WTC11 (cell line): ENCODE data around the gene AGPAT3. TPM values are rescaled to one million over a fixed set of nuclear protein-coding genes. Genes with fewer than 3 reads are reported as not detected.
A peak's percentile ranks its signal among the peaks of the same experiment; 100 is the strongest.

ENCODE experiments used
- ATAC-seq: fragments of 200-7000 bp; cut with Tn5 transposase; 2 replicates; pipeline ENCODE4 v1.10.0; 2021; ENCODE audit warnings: mild to moderate bottlenecking, moderate library complexity
- Bru-seq: library from RNA; stranded (reverse); fragments of 400-500 nt; gene quantifications from one replicate; lab custom pipeline; 2021; lab: Mats Ljungman, UMichigan
- CTCF ChIA-PET: fragments of 300-600 bp; sonication (Branson Sonifier 250); formaldehyde crosslinking; loops from one replicate; lab custom pipeline; 2021; ENCODE audit warnings: antibody characterized with exemption; lab: Charles Lee
- POLR2A ChIA-PET: fragments of 350-600 bp; sonication (Branson Sonifier 250); formaldehyde crosslinking; loops from one replicate; lab custom pipeline; 2021; ENCODE audit warnings: antibody characterized with exemption; lab: Charles Lee
- DNase-seq: peaks from one replicate; pipeline ENCODE4 v3.0.0; 2021; ENCODE audit warnings: low spot score
- H3K27ac Mint-ChIP-seq: 2 replicates; pipeline ENCODE4 v1.8.0; 2021; ENCODE audit warnings: mixed read lengths
- H3K27me3 Mint-ChIP-seq: 2 replicates; pipeline ENCODE4 v1.8.0; 2021; ENCODE audit warnings: low read depth, mild to moderate bottlenecking, moderate library complexity, mixed read lengths
- H3K36me3 Mint-ChIP-seq: 2 replicates; pipeline ENCODE4 v1.8.0; 2021; ENCODE audit warnings: mixed read lengths
- H3K4me1 Mint-ChIP-seq: 2 replicates; pipeline ENCODE4 v1.8.0; 2022; ENCODE audit warnings: mixed read lengths
- H3K4me3 Mint-ChIP-seq: 2 replicates; pipeline ENCODE4 v1.8.0; 2021; ENCODE audit warnings: mild to moderate bottlenecking, moderate library complexity, mixed read lengths
- H3K9me3 Mint-ChIP-seq: 2 replicates; pipeline ENCODE4 v1.8.0; 2021; ENCODE audit warnings: mixed read lengths
- FOXJ3 ChIP-seq: sonication (generic); formaldehyde crosslinking; IDR thresholded peaks from 2 replicates; pipeline ENCODE4 v1.9.0; 2021; ENCODE audit warnings: missing genetic modification reagents, mild to moderate bottlenecking, borderline replicate concordance
- FOXK1 ChIP-seq: sonication (generic); formaldehyde crosslinking; IDR thresholded peaks from 2 replicates; pipeline ENCODE4 v1.8.0; 2022; ENCODE audit warnings: mild to moderate bottlenecking, moderate library complexity, missing genetic modification reagents
- FOXP1 ChIP-seq: sonication (generic); formaldehyde crosslinking; IDR thresholded peaks from 2 replicates; pipeline ENCODE4 v1.8.0; 2022; ENCODE audit warnings: missing genetic modification reagents, mild to moderate bottlenecking, moderate library complexity, borderline replicate concordance
- GRHL2 ChIP-seq: fragments of 250-450 bp; sonication (Bioruptor Pico); IDR thresholded peaks from 2 replicates; pipeline ENCODE4 v1.8.0; 2022; ENCODE audit warnings: mild to moderate bottlenecking, moderate library complexity; ENCODE audit not compliant: insufficient replicate concordance, severe bottlenecking
- JAZF1 ChIP-seq: fragments of 250-450 bp; sonication (Bioruptor Pico); IDR thresholded peaks from 2 replicates; pipeline ENCODE4 v1.9.0; 2021; ENCODE audit warnings: moderate library complexity, mild to moderate bottlenecking, inconsistent platforms
- NFATC4 ChIP-seq: fragments of 250-450 bp; sonication (Bioruptor Pico); IDR thresholded peaks from 2 replicates; pipeline ENCODE4 v1.9.0; 2021; ENCODE audit warnings: mild to moderate bottlenecking
- NFE2L1 ChIP-seq: sonication (generic); formaldehyde crosslinking; IDR thresholded peaks from 2 replicates; pipeline ENCODE4 v1.8.1; 2023; ENCODE audit warnings: missing genetic modification reagents
- NFYB ChIP-seq: sonication (generic); formaldehyde crosslinking; conservative IDR thresholded peaks from 2 replicates; pipeline ENCODE4 v1.8.0; 2022; ENCODE audit warnings: low read depth, missing genetic modification reagents
- NR2C2 ChIP-seq: sonication (generic); formaldehyde crosslinking; IDR thresholded peaks from 2 replicates; pipeline ENCODE4 v1.8.0; 2022; ENCODE audit warnings: mild to moderate bottlenecking, missing genetic modification reagents
- PRRX2 ChIP-seq: fragments of 250-450 bp; sonication (Bioruptor Pico); IDR thresholded peaks from 2 replicates; pipeline ENCODE4 v1.8.0; 2021; ENCODE audit warnings: mild to moderate bottlenecking
- SMAD4 ChIP-seq: sonication (generic); formaldehyde crosslinking; IDR thresholded peaks from 2 replicates; pipeline ENCODE4 v1.8.0; 2022; ENCODE audit warnings: mild to moderate bottlenecking, missing genetic modification reagents
- STAT6 ChIP-seq: sonication (generic); formaldehyde crosslinking; conservative IDR thresholded peaks from 2 replicates; pipeline ENCODE4 v1.8.1; 2023; ENCODE audit warnings: mild to moderate bottlenecking, low read depth, missing genetic modification reagents, moderate library complexity
- TCF7 ChIP-seq: sonication (generic); formaldehyde crosslinking; IDR thresholded peaks from 2 replicates; pipeline ENCODE4 v1.8.0; 2022; ENCODE audit warnings: mild to moderate bottlenecking, low read depth, missing genetic modification reagents, moderate library complexity
- TEAD4 ChIP-seq: sonication (generic); formaldehyde crosslinking; IDR thresholded peaks from 2 replicates; pipeline ENCODE4 v1.8.0; 2022; ENCODE audit warnings: mild to moderate bottlenecking, missing genetic modification reagents
- TP53 ChIP-seq: sonication (generic); formaldehyde crosslinking; IDR thresholded peaks from 2 replicates; pipeline ENCODE4 v1.8.1; 2023; ENCODE audit warnings: mild to moderate bottlenecking, missing genetic modification reagents
- ZBTB21 ChIP-seq: sonication (generic); formaldehyde crosslinking; IDR thresholded peaks from 2 replicates; pipeline ENCODE4 v1.8.1; 2023; ENCODE audit warnings: mild to moderate bottlenecking, missing genetic modification reagents, borderline replicate concordance
- ZNF138 ChIP-seq: sonication (generic); formaldehyde crosslinking; conservative IDR thresholded peaks from 2 replicates; pipeline ENCODE4 v1.8.1; 2022; ENCODE audit warnings: mild to moderate bottlenecking, moderate library complexity, missing genetic modification reagents
- ZNF263 ChIP-seq: sonication (generic); formaldehyde crosslinking; IDR thresholded peaks from 2 replicates; pipeline ENCODE4 v1.8.1; 2022; ENCODE audit warnings: low read depth, mild to moderate bottlenecking, moderate library complexity, missing genetic modification reagents
- ZNF423 ChIP-seq: fragments of 250-450 bp; sonication (Bioruptor Pico); IDR thresholded peaks from 2 replicates; pipeline ENCODE4 v2.1.2; 2022; ENCODE audit warnings: mild to moderate bottlenecking, moderate library complexity
- ZNF671 ChIP-seq: fragments of 250-450 bp; sonication (Bioruptor Pico); IDR thresholded peaks from 2 replicates; pipeline ENCODE4 v1.8.0; 2021; ENCODE audit warnings: mild to moderate bottlenecking
- long read RNA-seq, 3 experiments: library from RNA in 1 of 3; library from capped mRNA in 1 of 3; library from polyadenylated mRNA in 1 of 3; unstranded in 2 of 3; stranded (forward) in 1 of 3; transcript quantifications; one replicate each; pipeline ENCODE4 v2.0.0, GENCODE V29; 2021
- total RNA-seq: library from RNA; stranded (reverse); gene quantifications from 3 replicates; pipeline ENCODE4 v1.2.3, GENCODE V29; 2021
- TF ChIP-seq, protein P1 (sequence below): fragments of 250-450 bp; sonication (Bioruptor Pico); IDR thresholded peaks from 2 replicates; pipeline ENCODE4 v1.8.0; 2021; ENCODE audit warnings: mild to moderate bottlenecking
- TF ChIP-seq, protein P2 (sequence below): sonication (generic); formaldehyde crosslinking; IDR thresholded peaks from 2 replicates; pipeline ENCODE4 v1.8.0; 2022; ENCODE audit warnings: mild to moderate bottlenecking, missing genetic modification reagents
- TF ChIP-seq, protein P3 (sequence below): sonication (generic); formaldehyde crosslinking; conservative IDR thresholded peaks from 2 replicates; pipeline ENCODE4 v1.8.1; 2022; ENCODE audit warnings: mild to moderate bottlenecking, missing genetic modification reagents
- TF ChIP-seq, protein P4 (sequence below): sonication (generic); formaldehyde crosslinking; IDR thresholded peaks from 2 replicates; pipeline ENCODE4 v1.8.0; 2022; ENCODE audit warnings: mild to moderate bottlenecking, missing genetic modification reagents

AGPAT3 gene, protein sequence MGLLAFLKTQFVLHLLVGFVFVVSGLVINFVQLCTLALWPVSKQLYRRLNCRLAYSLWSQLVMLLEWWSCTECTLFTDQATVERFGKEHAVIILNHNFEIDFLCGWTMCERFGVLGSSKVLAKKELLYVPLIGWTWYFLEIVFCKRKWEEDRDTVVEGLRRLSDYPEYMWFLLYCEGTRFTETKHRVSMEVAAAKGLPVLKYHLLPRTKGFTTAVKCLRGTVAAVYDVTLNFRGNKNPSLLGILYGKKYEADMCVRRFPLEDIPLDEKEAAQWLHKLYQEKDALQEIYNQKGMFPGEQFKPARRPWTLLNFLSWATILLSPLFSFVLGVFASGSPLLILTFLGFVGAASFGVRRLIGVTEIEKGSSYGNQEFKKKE
- total RNA-seq (5.6 to 9.7 TPM (median 9.4 TPM) in 3 replicates), Bru-seq, nascent RNA (percentile 33 among the genes with signal in this experiment)
- long read RNA-seq, experiment 1, full-length matches to known transcripts: 16 of 35 reads
- long read RNA-seq, experiment 1, partial matches to known transcripts: 6 of 35 reads
- long read RNA-seq, experiment 1, other reads (novel, unspliced or antisense): 13 of 35 reads
- long read RNA-seq, experiment 2, full-length matches to known transcripts: 2 of 10 reads
- long read RNA-seq, experiment 2, partial matches to known transcripts: 0 of 10 reads
- long read RNA-seq, experiment 2, other reads (novel, unspliced or antisense): 8 of 10 reads
- long read RNA-seq, experiment 3: 0 reads

DNA sequence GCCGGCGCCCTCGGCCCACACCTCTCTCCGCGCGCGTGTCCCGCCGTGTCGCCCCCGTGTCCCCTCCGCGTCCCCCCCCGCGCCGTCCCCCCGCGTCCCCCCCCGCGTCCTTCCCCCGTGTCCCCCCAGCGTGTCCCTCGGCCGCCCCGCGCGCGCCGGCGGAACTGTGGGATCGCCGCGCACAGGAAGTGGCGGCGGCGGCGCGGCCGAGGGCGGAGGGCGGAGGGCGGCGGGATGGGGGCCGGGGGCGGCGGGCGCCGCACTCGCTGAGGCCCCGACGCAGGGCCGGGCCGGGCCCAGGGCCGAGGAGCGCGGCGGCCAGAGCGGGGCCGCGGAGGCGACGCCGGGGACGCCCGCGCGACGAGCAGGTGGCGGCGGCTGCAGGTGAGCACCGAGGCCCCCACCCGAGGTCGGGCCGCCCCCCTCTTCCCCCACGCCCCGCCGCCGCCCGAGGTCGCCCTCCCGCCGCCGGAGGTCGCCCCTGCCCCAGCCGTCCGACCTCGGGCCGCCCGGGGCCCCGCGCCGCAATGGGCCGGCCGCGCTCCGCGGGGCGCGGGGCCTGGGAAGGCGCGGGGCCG, at the start of gene AGPAT3:
Gene AGPAT3 (plus strand): TSS at position 262 of the 578 bp plus-strand sequence. CDS start 94,459 bp downstream, outside the sequence.
- ChIA-PET CTCF (no interaction called here), POLR2A (no interaction called here)
- ATAC-seq (peak; percentile 40), DNase-seq (no peak)
- H3K9me3 Mint-ChIP-seq: no peaks in the 10 kb centered on the region
- H3K4me3 Mint-ChIP-seq: peak within 1 kb of the TSS; percentile 58
- TF ChIP-seq NR2C2 (CRISPR knock-in tag): no peak
- no peak for TF ChIP-seq GRHL2 (CRISPR knock-in tag)
- TF ChIP-seq, protein P1, sequence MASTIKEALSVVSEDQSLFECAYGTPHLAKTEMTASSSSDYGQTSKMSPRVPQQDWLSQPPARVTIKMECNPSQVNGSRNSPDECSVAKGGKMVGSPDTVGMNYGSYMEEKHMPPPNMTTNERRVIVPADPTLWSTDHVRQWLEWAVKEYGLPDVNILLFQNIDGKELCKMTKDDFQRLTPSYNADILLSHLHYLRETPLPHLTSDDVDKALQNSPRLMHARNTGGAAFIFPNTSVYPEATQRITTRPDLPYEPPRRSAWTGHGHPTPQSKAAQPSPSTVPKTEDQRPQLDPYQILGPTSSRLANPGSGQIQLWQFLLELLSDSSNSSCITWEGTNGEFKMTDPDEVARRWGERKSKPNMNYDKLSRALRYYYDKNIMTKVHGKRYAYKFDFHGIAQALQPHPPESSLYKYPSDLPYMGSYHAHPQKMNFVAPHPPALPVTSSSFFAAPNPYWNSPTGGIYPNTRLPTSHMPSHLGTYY: no peak
- no peak for TF ChIP-seq ZNF138 (CRISPR knock-in tag)
- TF ChIP-seq ZBTB21 (CRISPR knock-in tag): no peak
- TF ChIP-seq ZNF671: no peak
- no peak for TF ChIP-seq JAZF1 (CRISPR knock-in tag)
- H3K4me1 Mint-ChIP-seq: peaks cover 11% of the 10 kb centered on the region
- no peak within 1 kb of the TSS for H3K27ac Mint-ChIP-seq
- H3K27me3 Mint-ChIP-seq: peaks cover 27% of the 10 kb centered on the region
- H3K36me3 Mint-ChIP-seq: no peaks in the 10 kb centered on the region

DNA sequence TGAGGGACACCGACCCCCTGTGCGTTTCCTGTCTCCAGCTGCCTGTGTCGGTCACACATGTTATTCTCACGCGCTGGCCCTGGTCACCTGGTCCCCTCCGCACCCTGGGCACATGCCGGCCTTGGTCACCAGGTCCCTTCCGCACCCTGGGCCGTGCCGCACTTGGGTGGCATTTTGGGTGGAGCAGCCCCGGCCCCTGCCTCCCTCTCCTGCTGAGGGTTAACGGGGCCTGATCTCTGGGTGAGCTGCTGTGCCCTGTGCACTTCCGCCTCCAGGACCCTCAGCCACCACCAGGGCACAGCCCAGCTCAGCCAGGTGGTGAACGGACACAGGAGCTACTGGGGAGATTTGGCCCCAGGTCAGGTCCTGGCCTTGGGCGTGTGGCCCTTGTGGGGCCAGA, 49.0 kb upstream of the AGPAT3 start:
- Mint-ChIP-seq H3K27me3 (no peaks in the 10 kb centered on the region), H3K4me1 (peaks cover 18% of the 10 kb centered on the region), H3K9me3 (peaks cover 7% of the 10 kb centered on the region), H3K36me3 (peaks cover 14% of the 10 kb centered on the region; the same call in 1 of the 2 replicates), H3K27ac (no peak overlapping the region)
- ATAC-seq: no peak
- CTCF ChIA-PET: interaction anchor here (1.0 to 4.0 kb wide), 13 partner anchors 9 to 176 kb away, joined by 3 to 40 read pairs (median 6); partner anchors contain the start of gene RRP1
- POLR2A ChIA-PET: no interaction called here
- TF ChIP-seq FOXJ3 (CRISPR knock-in tag): no peak
- TF ChIP-seq NFE2L1 (CRISPR knock-in tag): no peak
- no peak for TF ChIP-seq NFYB (CRISPR knock-in tag)
- TF ChIP-seq, protein P2, sequence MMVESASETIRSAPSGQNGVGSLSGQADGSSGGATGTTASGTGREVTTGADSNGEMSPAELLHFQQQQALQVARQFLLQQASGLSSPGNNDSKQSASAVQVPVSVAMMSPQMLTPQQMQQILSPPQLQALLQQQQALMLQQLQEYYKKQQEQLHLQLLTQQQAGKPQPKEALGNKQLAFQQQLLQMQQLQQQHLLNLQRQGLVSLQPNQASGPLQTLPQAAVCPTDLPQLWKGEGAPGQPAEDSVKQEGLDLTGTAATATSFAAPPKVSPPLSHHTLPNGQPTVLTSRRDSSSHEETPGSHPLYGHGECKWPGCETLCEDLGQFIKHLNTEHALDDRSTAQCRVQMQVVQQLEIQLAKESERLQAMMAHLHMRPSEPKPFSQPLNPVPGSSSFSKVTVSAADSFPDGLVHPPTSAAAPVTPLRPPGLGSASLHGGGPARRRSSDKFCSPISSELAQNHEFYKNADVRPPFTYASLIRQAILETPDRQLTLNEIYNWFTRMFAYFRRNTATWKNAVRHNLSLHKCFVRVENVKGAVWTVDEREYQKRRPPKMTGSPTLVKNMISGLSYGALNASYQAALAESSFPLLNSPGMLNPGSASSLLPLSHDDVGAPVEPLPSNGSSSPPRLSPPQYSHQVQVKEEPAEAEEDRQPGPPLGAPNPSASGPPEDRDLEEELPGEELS (CRISPR knock-in tag): no peak
- TF ChIP-seq TEAD4: no peak
- TF ChIP-seq TP53 (CRISPR knock-in tag): no peak
- no peak for TF ChIP-seq FOXP1 (CRISPR knock-in tag)
- TF ChIP-seq ZNF671: no peak
- TF ChIP-seq, protein P3, sequence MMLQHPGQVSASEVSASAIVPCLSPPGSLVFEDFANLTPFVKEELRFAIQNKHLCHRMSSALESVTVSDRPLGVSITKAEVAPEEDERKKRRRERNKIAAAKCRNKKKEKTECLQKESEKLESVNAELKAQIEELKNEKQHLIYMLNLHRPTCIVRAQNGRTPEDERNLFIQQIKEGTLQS: no peak
- TF ChIP-seq, protein P4, sequence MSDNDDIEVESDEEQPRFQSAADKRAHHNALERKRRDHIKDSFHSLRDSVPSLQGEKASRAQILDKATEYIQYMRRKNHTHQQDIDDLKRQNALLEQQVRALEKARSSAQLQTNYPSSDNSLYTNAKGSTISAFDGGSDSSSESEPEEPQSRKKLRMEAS (CRISPR knock-in tag): no peak
- no peak for TF ChIP-seq STAT6 (CRISPR knock-in tag)
- TF ChIP-seq TCF7 (CRISPR knock-in tag): no peak
- no peak for TF ChIP-seq ZNF263 (CRISPR knock-in tag)
- no peak for TF ChIP-seq SMAD4
- TF ChIP-seq NFATC4: no peak
- TF ChIP-seq PRRX2 (CRISPR knock-in tag): no peak
- TF ChIP-seq FOXK1 (CRISPR knock-in tag): no peak
- no peak for TF ChIP-seq ZNF423 (CRISPR knock-in tag)
- TF ChIP-seq, all 79 proteins: peak for 0
- no peak overlapping the region for H3K4me3 Mint-ChIP-seq
- no peak for DNase-seq
